ENCODE results near the gene ANKRD66.

DNA sequence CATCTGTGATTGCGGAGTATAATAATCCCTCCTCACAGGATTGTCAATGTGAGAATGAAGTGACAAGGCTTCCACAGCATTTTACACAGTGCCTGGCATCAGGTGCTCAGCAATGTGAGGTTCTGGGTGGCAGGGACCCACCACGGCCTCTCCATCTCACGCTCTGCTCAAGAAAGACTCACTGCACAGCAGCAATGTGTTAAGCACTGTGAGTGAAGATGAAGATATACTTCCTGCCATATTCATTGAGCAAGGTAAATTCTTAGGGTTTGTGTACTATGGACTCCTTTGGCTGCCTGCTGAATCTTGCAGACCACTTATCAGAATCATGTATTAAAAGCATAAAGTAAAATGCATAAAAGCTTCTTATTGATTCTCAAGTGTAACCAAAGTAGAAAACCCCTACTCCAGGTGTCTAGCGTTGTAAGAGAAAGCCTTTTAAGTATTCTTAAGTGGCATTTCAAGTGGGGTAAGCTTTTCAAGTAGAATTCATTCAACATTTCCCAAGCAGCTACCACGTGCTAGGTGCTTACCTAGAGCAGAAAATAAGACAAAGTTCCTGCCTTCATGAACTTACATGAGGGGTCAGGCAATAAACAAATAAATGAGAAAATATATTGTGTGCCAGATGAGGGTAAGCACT lies 29.5 kb downstream of the ANKRD66 start:
- TF ChIP-seq, protein P1, sequence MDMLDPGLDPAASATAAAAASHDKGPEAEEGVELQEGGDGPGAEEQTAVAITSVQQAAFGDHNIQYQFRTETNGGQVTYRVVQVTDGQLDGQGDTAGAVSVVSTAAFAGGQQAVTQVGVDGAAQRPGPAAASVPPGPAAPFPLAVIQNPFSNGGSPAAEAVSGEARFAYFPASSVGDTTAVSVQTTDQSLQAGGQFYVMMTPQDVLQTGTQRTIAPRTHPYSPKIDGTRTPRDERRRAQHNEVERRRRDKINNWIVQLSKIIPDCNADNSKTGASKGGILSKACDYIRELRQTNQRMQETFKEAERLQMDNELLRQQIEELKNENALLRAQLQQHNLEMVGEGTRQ (IDR thresholded peaks at IDR 0.05): no peak
- no peak for TF ChIP-seq NR3C1 (IDR thresholded peaks at IDR 0.05)
- TF ChIP-seq ESRRA (IDR thresholded peaks at IDR 0.05; ENCODE audit: borderline replicate concordance, low read length): no peak
- TF ChIP-seq, protein P2, sequence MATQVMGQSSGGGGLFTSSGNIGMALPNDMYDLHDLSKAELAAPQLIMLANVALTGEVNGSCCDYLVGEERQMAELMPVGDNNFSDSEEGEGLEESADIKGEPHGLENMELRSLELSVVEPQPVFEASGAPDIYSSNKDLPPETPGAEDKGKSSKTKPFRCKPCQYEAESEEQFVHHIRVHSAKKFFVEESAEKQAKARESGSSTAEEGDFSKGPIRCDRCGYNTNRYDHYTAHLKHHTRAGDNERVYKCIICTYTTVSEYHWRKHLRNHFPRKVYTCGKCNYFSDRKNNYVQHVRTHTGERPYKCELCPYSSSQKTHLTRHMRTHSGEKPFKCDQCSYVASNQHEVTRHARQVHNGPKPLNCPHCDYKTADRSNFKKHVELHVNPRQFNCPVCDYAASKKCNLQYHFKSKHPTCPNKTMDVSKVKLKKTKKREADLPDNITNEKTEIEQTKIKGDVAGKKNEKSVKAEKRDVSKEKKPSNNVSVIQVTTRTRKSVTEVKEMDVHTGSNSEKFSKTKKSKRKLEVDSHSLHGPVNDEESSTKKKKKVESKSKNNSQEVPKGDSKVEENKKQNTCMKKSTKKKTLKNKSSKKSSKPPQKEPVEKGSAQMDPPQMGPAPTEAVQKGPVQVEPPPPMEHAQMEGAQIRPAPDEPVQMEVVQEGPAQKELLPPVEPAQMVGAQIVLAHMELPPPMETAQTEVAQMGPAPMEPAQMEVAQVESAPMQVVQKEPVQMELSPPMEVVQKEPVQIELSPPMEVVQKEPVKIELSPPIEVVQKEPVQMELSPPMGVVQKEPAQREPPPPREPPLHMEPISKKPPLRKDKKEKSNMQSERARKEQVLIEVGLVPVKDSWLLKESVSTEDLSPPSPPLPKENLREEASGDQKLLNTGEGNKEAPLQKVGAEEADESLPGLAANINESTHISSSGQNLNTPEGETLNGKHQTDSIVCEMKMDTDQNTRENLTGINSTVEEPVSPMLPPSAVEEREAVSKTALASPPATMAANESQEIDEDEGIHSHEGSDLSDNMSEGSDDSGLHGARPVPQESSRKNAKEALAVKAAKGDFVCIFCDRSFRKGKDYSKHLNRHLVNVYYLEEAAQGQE (IDR thresholded peaks at IDR 0.05): no peak
- TF ChIP-seq RARB (CRISPR knock-in tag; IDR thresholded peaks at IDR 0.05): no peak
- TF ChIP-seq, protein P3, sequence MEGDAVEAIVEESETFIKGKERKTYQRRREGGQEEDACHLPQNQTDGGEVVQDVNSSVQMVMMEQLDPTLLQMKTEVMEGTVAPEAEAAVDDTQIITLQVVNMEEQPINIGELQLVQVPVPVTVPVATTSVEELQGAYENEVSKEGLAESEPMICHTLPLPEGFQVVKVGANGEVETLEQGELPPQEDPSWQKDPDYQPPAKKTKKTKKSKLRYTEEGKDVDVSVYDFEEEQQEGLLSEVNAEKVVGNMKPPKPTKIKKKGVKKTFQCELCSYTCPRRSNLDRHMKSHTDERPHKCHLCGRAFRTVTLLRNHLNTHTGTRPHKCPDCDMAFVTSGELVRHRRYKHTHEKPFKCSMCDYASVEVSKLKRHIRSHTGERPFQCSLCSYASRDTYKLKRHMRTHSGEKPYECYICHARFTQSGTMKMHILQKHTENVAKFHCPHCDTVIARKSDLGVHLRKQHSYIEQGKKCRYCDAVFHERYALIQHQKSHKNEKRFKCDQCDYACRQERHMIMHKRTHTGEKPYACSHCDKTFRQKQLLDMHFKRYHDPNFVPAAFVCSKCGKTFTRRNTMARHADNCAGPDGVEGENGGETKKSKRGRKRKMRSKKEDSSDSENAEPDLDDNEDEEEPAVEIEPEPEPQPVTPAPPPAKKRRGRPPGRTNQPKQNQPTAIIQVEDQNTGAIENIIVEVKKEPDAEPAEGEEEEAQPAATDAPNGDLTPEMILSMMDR (IDR thresholded peaks at IDR 0.05): no peak
- TF ChIP-seq EP300 (IDR thresholded peaks at IDR 0.05): no peak
- no peak for TF ChIP-seq POLR2A (IDR thresholded peaks at IDR 0.05; ENCODE audit: low read length)
- TF ChIP-seq, protein P4, sequence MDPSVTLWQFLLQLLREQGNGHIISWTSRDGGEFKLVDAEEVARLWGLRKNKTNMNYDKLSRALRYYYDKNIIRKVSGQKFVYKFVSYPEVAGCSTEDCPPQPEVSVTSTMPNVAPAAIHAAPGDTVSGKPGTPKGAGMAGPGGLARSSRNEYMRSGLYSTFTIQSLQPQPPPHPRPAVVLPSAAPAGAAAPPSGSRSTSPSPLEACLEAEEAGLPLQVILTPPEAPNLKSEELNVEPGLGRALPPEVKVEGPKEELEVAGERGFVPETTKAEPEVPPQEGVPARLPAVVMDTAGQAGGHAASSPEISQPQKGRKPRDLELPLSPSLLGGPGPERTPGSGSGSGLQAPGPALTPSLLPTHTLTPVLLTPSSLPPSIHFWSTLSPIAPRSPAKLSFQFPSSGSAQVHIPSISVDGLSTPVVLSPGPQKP (IDR thresholded peaks at IDR 0.05; ENCODE audit: low read depth, low read length): no peak
- no peak for TF ChIP-seq RFX5 (IDR thresholded peaks at IDR 0.05)
- TF ChIP-seq MYC (IDR thresholded peaks at IDR 0.05; ENCODE audit: borderline replicate concordance, low read length): no peak
